ENCODE data around the gene RPL9.
"Not testable (repeated sequence)": the region's sequence is repeated elsewhere in the genome, so short reads cannot be mapped to it uniquely, and the experiment has no call there.

RPL9 gene

DNA sequence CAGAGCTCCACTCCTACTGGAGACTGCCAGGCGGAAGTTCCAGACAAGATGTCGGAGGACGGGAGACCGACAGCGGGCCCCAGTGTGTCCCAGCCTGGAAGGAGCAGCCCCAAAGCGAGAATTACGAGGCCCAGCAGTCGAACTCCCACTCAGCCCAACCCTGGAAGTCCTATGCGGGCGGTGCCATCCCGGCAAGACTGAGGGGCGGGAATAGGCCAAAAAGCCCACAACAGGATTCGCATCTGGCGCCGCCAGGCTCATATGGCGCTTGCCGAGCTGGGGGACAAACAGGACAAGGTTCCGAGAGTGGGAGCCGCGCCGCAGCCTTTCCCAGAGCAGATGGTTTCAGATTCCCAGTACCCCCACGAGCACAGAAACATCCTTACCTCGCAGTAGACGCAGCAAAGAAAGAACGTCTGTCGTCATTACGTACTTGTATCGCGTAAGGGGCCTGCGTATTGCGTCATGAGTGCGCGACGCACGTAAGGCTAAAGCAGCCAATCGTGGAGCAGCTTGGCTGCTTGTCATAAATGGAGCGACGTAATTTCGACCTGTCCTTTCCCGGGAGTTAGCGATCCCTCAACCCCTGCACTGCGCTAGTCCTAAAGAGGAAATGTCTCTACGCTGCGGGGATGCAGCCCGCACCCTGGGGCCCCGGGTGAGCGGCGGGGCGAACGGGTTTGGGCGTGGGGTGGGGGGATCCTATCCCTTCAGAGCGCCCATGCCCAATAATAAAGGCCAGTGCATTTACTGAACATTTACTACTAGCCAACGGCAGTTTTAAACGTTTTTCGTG lies at the start of gene RPL9, which contains the start of gene LIAS:
TSS of gene RPL9 (minus strand) at position 418 of the 796 bp plus-strand sequence. CDS start 483 bp downstream, outside the sequence.
TSS of gene LIAS (plus strand) at position 552 of the 796 bp plus-strand sequence. CDS start at position 614, 62 bp downstream.
- peak; percentile 95 for DNase-seq

DNA sequence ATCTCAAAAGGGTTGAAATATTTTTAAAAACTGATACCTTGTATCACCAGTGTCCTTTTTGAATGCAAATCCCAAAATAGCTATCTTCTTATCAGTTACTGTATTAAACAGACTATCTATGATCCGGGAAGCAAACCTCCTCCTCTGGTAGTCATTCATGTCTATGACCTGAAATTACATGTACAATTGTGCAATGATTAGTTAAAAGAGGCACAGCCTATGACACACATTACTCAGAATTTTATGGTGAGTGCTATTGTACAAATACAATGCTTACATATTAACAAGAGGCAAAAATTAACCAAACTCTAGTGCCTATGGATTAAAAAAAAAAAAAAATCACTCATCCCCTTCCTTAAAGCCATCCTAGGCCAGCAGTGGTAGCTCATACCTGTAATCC lies 46.9 kb upstream of the RPL9 start:
- DNase-seq, result no peak

DNA sequence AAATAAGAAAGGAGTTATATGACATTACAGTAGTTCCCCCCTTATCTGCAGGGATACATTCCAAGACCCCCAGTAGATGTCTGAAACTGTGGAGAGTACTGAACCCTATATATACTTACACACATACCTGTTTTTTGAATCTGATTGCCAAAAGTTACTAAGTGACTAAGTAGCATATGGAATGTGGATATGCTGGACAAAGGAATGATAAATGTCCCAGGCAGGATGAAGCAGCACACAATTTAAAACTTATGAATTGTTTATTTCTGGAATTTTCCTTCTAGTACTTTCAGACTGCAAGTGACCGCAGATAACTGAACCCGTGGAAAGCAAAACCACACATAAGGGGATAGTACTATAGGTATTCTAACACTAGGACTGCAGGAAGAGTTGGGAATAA lies 45.8 kb upstream of the RPL9 start:
- DNase-seq, result no peak

GRCh38 chr4:39502664-39503035 lies 43.9 kb upstream of the RPL9 start:
- not testable (repeated sequence) for DNase-seq

GRCh38 chr4:39502019-39502663 lies 43.4 kb upstream of the RPL9 start:
- DNase-seq, result no peak

DNA sequence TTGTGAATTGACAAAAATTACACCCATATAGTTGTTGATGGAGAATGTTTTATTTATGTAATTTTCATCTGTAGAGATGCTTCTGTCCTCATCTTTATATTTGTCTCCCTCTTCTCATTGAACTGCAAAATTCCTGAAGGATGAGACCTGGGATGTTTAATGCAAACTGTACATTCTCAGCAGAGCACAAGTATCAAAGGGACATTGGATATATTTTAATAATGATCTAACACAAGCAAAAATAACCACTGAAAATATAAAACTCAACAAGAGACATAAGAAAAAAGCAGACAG lies 40.0 kb upstream of the RPL9 start:
- no peak for DNase-seq

- no peak for DNase-seq
These were observed 39.4 kb upstream of the RPL9 start for GRCh38 chr4:39497909-39498726.

DNA sequence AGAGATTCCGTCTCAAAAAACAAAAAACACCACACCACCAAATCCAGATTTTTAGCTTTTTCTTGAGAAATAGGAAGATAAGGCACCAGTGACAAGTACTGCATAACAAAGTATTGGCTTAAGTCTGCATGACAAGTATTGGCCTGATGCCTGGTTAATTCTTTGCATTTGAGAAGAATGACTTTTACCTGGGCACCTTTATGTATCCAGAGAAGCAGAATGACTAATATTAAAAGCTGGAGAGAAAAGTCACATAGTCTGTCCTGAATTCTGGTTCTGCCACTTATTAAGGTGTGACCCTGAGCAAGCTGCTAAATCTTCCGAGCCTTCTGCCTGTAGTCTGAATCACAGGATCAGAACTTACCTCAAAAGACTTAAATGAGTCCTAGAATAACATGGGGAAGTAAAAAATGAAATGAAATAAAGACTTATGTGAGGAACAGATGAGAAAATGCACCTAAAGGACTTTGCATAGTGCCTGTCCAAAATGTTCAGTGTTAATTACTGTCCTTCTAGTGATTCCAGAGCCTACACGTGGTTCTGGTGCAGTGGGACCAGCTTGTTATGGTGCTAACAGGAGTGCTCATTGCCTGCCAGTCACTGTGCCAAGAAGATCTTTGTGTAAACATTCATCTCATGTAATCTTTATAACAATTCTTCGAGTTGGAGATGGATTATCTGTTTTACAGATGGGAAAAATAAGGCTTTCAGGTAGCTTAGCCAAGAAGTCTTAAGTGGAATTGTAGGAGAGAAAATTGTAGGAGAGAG lies 36.9 kb upstream of the RPL9 start:
- no peak for DNase-seq

DNA sequence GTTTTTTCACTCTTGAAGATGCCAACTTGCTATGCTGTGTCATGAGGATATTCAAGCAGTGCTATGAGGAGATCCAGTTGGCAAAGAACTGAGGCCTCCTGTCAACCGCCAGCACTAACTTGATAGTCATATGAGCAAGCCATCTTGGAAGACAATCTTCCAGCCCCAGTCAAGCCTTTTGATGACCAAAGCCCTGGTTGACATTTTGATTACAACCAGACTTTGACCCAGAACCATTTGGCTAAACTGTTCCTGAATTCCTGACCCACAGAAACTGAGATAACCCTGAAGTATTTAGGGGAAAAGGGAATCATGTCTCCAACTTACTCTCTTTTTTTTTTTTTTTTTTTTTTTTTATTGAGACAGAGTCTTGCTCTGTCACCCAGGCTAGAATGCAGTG lies 35.6 kb upstream of the RPL9 start:
- no peak for DNase-seq

- no peak for DNase-seq
These were observed 31.6 kb upstream of the RPL9 start for GRCh38 chr4:39490322-39490721.

DNA sequence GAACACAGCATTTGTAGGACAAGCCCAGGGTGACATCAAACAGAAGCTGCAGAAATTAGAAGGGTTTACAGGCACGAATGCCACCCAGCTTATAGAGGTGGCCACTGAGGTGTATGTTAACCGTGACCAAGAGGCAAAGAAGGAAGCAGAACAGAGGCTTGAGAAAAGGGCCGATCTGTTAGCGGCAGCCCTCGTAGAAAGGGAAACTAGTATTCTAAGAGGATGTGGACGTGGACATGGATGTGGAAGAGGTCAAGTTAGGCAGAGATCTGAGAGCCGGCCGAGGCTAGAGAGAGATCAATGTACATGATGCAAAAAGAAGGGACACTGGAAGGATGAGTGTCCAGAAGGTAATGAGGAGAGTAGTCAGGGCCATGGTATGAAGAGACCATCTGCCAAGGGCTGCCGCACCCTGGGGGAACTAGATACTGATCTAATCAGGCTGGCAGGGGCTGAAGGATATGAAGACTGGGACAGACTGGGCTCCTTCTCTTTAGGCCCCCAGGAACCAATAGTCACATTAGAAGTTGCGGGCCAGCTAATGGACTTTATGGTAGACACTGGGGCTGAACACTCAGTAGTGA lies 27.6 kb upstream of the RPL9 start:
- no peak for DNase-seq

- no peak for DNase-seq
These were observed 26.0 kb upstream of the RPL9 start for GRCh38 chr4:39484582-39485272.

DNA sequence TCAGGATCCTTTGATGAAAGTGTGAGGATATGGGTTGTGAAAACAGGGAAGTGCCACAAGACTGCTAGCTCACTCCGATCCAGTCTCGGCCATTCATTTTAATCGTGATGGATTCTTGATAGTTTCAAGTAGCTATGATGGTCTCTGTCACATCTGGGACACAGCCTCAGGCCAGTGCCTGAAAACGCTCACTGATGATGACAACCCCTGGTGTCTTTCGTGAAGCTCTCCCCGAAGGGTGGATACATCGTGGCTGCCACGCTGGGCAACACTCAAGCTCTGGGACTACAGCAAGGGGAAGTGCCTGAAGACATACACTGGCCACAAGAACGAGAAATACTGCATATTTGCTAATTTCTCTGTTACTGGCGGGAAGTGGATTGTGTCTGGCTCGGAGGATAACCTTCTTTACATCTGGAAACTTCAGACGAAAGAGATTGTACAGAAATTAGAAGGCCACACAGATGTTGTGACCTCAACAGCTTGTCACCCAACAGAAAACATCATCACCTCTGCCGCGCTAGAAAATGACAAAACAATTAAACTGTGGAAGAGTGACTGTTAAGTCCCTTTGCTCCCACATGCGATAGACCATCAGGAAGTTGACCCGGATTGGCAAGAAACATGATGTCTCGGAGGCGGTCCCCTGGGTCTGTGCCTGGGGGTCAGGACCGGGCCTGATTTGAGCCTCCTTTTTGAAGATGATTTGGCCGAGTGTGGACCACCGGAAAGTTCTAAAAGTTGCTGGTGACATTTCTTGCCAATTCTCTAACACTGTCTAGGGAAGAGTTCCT lies 22.4 kb upstream of the RPL9 start:
- no peak for DNase-seq

- no peak for DNase-seq
These were observed 21.5 kb upstream of the RPL9 start for GRCh38 chr4:39480251-39480650.

DNA sequence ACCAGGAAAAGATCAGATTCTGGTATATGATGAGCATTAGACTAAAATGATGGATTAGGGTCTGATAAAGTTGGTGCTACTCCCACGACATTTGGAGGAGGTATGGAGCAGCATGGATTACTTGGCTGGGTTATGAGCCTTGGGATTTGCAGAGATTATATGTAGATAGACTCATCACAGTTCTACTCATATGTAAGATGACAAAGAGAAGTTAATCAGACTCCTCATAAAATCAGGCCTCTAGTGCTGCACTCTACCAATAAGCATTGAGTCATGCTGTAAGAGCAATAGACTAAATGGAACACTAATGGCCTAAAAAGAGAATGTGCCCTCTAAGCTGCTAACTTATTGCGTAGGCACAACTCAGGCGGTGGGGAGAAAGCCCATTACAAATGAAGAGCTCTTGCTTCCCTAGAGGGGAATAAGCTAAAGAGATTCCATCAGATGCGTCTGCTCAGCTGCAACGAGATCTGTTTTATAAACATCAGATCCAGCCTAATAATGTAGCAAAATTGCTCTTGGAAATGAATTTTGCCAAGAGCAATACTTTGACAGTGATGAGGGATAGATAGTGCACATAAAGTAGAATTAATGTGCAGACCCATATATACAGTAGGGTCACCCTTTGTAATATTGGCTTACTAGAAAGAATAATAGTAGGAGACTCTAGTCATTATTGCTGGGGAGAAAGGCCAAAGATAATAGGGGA lies 17.6 kb upstream of the RPL9 start:
- DNase-seq, result no peak

DNA sequence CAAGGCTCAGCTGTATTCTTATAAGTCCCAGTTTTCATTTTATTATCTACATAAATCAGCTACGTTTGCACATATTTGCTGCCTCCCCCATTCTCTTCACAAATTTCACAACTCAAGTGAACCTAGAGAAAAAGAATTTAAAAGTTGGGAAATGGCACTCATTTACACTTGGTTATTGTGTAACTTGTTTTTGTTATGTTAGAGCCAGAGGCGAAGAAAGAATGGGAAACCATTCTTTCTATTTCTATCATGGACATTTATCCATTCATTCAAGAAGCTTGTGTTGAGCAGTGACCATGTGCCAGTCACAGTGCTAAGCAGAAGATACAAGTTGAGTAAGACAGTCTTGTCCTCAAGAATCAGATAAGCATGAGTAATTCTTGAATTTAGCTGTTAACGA lies 13.7 kb upstream of the RPL9 start:
- DNase-seq, result no peak

GRCh38 chr4:39470402-39470801 lies 11.7 kb upstream of the RPL9 start:
- DNase-seq, result no peak

GRCh38 chr4:39469429-39470077 lies 10.8 kb upstream of the RPL9 start:
- DNase-seq, result no peak

- DNase-seq, result no peak
These were observed 8.7 kb upstream of the RPL9 start for GRCh38 chr4:39467464-39467863.

DNA sequence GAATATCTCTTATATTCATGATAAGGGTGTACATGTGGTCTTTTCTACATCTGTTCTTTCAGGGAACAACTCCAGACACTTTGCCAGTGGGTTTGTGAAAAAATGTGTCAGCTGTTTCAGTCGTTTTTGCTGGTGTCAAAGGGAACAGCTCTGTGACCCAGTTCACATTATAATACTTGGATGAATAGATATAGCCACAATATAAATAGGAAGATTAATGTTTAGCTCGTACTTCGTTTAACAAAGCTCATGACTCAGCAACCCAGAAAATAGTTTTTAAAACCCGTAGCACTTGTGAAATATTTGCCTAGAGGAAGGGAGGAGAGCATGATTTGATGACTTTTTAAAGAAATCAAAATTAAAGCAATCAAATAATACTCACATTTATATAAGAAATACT lies 8.0 kb upstream of the RPL9 start:
- no peak for DNase-seq

Measured in activated T-cell treated with anti-CD3 and anti-CD28 coated beads, Interleukin-2, amount 50 U/mL, for 1 hour (primary cell).